Stimulated activated CD8-positive, alpha-beta memory T cell treated with anti-CD3 and anti-CD28 coated beads, Interleukin-15, amount 100 ng/mL, for 24 hours (primary cell): Measurements from ENCODE around the gene OR8D2.

ENCODE experiments used
- DNase-seq: peaks from one replicate; pipeline ENCODE4 v3.0.0-alpha.2; 2020; ENCODE audit warnings: low read depth

Gene OR8D2, protein sequence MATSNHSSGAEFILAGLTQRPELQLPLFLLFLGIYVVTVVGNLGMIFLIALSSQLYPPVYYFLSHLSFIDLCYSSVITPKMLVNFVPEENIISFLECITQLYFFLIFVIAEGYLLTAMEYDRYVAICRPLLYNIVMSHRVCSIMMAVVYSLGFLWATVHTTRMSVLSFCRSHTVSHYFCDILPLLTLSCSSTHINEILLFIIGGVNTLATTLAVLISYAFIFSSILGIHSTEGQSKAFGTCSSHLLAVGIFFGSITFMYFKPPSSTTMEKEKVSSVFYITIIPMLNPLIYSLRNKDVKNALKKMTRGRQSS

DNA sequence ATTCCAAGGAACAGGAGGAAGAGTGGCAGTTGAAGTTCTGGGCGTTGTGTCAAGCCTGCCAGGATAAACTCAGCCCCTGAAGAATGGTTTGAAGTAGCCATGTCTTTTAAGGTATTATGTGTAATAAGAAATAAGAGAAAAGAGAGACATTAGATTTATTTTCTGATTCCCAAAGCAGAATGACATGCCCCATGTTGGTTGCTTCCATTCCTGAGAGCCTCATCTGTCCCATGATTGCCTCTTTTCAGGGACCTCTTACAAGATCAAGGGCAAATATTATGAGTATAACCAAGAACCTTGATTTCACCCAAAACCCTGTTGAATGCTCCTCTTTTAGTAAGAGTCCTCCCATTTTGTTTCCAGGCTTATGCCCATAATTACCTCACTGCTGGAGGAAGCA is at the start of gene OR8D2:
TSS of gene OR8D2 (minus strand) at position 101 of the 400 bp plus-strand sequence. CDS start at position 101, 0 bp downstream.
- DNase-seq: no peak

DNA sequence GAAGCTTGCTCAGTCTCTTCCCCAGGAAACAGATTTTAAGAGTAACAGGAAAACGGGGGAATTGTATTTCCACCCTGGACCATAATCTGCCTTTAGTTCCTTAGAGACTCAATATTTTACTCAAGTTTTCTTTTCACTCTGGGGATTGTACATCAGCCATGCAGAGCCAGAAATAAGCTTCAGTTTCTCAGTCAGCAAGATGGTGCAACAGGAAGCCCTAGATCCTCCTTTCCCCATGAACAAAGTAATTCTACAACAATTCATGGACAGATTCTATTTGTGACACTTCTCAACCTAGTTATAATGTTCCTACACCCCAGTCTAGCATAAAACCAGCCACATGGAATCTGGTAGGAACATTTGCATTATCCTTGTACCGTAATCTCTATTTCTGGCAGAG is 39.6 kb upstream of the OR8D2 start:
- no peak for DNase-seq

DNA sequence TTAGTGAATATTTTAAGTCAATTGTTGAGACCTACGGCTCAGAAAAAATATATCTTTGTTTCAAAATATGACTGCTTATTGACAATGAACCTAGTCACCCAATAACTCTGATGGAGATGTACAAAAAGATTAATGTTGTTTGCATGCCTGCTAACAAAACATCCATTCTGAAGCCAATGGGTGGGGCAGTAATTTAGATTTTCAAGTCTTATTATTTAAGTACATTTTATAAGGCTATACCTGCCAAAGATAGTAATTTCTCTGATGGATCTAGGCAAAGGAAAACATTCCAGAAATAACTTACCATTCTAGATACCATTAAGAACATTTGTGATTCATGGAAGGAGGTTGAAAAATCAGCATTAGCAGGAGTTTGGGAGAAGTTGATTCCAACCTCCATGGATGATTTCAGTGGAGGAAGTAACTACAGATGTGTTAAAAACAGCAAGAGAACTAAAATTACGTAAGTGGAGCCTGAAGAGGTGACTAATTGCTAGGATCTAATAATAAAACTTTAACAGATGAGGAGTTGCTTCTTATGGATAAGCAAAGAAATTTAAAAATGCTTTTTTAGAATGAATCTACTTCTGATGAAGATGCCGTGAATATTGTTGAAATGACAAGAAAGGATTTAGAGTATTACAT is 26.4 kb upstream of the OR8D2 start:
- no peak for DNase-seq

DNA sequence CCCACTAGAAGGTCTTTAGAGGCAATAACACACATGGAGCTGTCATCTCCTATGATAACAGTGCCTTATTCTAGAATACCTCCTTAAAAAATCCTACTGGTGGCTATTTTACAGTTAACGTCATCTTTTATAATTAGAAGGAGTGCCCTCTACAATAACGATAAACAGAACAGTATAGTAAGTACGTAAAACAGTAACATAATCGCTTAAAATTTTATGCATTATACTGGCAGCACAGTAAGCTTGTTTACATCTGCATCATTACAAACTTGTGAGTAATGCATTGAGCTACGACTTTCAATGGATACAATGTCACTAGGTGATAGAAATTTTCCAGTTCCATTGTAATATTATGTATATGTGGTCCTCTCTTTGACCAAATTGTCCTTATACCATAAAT is 24.3 kb upstream of the OR8D2 start:
- DNase-seq: no peak

DNA sequence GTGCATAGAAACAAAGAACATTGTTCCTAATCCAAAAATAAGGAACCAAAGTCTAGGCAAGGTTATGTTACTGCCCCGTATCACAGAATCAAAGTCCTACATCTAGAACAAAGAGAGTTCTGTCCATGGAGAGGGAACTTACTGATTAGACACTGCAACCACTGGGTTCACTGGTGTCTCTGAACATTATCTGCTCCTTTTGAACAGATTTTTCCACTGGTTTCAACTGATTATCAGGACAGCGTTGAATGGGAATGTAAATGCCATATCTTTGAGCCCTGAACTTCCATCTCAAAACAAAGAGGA is 20.1 kb upstream of the OR8D2 start:
- DNase-seq: no peak

DNA sequence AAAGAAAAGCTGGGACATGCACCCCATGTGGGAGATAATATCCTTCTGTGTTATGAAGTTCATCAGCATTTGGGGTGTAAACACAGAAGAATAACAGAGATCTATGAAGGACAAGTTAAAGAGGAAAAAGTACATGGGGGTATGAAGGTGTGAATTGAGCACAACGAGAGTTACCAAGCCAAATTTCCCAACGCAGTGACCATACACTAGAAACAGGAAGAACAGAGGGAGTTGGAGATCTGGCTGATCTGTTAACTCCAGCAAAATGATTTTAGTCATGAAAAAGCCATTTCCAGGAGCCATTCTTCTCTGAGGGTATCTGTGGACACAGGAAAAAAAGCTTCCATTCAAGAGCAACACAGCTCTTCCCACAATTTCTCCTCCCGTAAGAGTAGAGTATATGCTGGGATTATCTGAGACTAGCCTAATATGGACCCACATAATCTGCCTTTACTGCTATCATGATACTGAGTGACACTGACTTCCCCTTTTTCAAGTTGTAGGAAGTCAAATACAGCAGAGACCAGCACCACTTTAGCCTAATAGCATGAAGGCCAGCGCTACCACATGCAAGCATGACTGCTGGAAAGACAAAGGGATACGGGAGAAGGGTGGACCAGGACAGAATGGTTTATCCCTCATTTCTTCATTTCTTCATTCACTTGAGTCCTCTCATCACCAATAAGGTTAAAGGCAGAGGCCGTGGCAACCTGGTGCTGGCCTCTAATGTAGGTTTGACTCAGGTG is 19.6 kb upstream of the OR8D2 start:
- DNase-seq: no peak

DNA sequence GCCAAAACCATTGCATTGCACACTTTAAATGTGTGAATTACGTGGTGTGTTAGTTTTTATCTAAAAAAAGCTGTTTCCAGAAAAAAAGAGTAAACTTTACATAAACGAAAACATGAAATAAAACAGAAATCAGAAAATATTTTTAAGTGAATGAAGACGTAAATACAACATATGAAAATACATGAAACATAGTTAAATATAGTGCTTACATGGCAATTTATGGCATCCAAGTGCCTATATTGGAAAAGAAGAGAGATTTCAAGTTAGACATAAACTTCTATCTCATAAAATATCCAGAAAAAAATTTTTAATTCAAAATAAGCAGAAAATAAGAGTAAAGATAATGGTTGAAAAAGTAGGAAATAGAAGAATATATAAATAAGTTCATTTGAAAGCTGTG is 11.9 kb upstream of the OR8D2 start:
- DNase-seq: no peak

DNA sequence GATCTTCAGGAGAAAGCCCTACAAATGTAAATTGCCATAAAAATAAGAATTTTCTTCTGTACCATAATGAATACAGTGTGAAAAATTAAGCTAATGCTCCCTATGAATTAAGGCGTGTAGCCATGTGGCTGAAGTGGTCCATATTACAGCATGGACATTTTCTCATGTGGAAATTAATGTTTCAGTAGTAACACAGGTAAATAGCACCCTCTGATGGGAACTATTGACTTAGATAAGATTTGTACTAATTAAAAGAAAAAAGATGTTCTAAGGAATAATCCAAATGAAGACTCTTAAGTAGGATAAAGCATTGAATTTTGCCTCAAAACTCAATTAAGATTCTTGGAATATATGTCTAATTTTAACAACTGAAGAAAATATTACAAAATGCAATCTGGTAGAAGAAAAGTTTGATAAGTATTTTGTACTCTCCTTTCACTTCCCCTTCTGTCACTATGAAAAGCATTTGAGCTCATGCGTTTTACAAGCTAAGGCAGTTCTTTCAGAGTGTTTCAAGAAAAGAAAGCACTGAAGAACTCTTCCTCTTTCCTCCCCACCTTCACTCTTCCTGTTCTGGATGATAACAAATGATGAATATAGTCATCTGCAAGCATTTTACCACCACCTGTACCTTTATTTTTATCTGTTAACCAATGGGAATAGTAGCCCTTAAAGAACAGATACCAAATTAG is 9.9 kb upstream of the OR8D2 start:
- DNase-seq: no peak

DNA sequence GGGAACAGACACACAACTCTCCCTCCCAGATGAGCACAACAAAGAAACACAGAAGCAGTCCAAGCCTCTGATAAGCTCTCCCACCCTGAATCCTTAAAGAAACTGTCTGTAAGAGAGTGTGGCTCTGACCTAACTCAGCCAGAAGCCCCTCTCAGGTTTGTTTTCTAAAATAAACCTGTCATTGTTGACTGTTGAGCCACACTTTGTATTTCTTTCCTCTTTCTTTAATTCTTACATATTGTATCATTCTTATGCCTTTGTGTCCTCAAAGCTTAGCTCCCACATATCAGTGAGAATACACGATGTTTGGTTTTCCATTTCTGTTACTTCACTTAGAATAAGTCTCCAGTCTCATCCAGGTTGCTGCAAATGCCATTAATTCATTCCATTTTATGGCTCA is 7.8 kb upstream of the OR8D2 start:
- DNase-seq: no peak

DNA sequence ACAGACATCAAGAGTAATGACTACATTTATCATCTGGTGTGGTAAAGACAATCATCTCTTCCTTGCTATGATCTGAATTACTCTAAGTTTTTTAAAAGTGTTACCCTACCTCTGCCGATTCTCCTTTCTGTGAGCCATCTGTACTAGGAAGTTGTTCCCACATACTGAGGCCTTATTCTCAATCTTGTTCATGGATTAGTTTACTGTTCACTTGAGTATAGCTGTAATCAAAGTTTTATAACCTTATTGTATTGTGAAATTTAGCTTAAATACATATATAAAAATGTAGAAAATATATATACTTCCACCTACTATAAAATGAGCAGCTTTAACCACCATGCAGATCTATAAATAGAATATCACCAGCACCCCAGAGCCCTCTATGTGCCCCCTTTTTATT is 2.4 kb upstream of the OR8D2 start:
- no peak for DNase-seq

DNA sequence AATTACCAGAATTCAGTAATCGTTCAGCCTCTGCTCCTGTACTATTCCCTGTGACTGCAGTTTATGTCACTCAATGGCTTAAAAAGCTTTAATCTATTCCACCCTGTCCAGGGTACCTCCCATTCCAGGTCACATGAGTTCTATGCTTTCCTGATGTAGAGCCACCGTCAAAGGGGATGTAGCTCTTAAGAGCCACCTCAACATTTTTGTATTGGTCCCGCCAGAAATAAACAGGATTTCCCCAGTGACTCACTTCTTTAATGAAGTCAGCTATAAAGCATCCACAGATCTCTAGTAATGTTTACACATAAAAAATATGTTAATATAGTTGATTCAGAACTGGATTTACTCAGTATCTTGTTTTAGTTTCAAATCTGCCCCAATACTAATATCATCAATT is 4.9 kb downstream of the OR8D2 start:
- no peak for DNase-seq

DNA sequence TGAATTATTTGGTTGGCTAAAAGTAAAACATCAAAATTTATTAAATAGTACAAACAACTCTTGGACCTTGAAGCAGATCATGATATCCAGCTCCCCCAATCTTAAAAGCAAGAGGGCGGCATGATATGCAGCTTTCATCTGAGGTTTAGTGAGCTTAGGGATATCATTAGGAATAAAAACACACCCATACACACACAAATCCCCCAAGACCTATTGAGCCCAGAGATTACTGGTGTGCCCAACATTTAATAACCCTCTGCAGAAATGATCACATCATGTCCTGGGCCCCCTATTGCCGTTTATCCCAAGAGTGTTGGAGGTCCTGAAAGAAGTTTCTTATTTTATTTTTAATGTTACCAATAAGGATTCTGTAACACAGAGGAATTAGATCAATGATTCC is 6.1 kb downstream of the OR8D2 start, which contains the start of gene OR8D1:
TSS of gene OR8D1 (minus strand) at position 101 of the 400 bp plus-strand sequence. CDS start 3,183 bp downstream, outside the sequence.
- DNase-seq: no peak

DNA sequence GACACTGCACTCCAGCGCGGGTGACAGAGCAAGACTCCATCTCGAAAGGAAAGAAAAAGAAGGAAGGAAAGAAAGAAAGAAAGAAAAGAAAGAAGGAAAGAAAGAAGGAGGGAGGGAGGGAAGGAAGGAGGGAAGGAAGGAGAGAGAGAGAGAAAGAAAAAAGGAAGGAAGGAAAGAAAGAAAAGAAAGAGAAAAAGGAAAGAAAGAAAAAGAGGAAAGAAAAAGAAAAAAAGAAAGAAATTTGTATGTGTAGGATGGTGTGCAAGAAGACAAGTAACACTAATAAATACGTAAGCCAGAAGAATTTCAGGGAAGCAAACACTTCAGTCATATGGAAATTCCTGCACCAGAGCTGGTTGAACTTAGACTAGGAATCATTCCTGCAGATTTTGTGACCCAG is 6.9 kb downstream of the OR8D2 start:
- DNase-seq: no peak

DNA sequence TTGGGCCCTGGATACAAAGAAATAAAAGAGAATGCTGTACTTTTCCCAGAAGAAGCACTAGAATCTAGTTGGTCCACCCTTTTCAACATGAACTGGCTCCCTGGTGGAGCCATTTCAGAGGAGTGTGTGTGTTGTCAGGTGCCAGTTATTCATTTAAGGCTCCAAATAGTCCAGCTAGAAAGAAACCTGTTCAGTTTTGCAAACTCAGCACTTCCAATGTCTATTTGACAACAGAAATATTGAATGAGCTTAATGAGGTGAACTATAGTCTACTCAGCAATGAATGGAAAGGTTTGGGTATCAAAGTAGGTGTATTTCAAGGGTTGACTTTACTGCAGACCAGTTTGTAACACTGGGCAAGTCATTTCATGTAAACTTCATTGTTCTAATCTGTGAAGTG is 8.3 kb downstream of the OR8D2 start:
- DNase-seq: no peak

DNA sequence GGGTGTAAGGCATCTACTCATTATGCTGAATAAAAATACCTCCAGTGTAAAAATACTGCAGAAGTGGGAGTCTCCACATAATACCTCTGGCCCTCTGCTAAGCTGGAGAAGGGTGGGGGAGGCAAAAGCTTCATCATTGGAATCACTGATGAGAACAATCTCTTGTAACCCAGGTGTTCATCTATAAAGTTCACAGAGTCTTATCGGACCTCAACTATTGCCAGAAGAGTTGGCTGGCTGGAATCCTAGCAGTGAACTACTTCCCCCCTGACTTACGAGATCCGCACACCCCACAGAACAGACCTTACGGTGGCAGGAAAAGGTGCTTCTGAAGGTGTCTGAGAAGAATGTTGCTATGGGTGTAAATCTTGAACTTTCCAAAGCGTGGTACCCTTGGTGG is 8.7 kb downstream of the OR8D2 start:
- DNase-seq: no peak

DNA sequence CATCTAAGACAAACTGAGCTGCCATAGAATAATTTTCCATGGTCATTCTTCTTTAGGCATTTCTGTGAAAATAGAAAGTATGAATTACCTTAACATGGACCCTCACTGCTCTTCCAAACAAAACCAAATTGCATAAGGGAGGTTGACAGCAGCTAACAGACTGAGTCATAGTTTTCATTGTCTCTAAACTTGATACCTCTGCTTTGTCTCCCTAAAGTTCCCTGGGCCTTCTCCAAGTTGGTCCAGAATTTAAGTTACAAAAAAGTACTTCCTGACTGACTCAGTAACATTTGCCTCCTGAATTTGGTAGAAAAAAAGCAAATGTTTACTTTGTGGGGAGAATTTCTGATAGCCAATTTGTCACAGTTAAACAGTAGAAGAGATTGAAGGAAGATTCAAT is 9.3 kb downstream of the OR8D2 start:
- DNase-seq: no peak

DNA sequence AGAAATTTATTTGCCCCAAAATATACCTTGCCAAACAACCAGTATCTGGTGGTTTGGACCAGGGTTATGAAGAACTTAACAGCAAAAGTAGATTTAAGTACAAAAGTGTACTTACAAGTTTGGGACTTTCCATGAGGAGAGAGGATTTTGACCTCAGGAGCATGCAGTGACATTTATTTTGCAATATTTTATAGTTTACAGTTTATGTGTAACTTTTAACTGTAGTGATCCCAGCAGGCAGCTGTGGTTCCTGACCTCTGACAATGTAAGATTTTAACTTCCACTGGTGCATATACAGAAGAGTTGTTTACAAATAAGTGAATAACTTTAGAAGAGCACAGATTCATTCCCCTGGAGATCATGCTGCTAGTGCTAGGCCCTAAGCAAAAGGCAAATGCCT is 12.9 kb downstream of the OR8D2 start:
- DNase-seq: no peak

DNA sequence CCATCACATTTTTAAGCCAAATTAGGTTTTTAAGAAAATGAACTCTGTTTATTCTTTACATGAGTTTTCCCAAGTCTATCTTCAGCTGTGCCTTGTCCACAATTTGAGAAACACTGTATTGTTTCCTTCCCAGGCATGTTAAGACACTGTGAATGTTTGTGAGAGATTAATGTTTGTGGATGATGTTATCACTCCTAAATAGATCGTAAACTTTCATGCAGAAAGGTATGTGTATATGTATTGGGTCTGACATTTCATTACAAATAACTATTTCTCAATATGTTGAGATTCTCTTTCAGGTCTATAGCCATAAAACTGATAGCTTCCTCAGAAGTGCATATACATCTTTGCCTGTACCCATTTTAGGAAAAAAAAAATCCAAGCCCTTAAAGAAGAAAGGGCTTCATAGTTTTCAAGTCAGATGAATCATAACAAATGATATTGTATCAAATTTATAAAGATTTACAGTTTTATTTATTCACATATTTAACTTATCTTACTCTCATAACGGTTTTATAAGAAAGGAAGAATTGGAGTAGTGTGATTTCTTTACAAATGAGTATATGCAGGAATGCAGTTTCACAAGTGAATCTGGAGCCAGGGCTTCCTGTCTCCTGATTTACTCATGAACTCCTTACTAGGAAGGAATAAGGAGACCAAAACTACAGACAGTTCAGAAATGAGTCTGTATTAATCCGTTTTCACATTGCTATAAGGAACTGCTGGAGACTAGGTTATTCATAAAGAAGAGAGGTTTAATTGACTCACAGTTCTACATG is 17.5 kb downstream of the OR8D2 start:
- DNase-seq: no peak

DNA sequence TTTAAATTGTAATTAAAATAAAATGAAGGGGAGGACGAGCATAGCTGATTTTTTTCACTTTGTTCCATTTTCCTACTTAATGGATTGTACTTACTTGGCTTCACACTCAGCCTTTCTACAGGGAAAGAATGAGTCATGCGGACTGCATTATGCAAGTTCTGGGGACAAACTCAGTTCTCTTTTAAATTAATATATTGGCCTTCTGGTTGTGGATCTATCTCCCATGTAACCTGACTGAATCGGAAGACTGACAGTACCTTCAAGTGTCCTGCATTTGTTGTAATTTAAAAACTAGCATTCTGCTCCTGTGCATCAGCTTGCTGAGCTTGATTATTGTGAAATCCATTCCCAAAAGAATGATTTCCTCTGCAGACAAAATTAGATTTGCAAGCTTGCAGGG is 18.4 kb downstream of the OR8D2 start:
- no peak for DNase-seq

DNA sequence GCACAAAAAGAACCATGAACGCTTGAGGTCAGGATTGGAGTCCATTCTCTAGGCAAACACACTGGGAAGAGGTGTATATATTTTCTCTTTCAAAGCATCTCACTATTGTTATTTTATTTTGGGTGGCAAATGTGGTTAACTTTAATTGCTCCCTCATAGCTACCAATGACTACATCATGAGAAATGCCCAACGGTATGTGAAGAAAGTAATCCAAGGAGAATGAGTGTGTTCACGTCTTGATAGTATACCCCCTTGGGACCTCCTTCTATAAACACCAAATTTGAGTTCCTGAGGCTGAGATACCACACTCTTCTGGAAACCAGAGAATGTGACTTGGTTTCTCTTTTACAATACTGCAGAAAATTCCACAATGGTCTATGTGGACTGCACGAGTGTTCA is 22.1 kb downstream of the OR8D2 start:
- DNase-seq: no peak

DNA sequence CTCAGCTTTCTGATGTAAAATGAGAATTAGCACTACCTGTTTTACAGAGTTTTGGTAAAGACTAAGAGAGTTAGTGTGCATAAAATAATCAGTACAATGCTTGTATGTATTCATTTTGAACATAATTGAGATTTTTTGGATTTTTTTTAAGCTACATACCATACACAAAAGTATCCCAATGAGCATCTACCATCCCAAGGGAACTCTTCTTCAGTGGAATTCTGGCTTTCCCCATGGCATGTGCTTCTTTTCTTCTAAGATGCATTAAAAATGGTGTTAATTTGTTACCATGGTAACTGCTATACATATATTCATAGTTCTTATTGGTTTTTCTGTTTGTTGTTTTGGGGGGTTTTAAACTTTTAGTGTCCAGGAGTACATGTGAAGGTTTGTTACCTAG is 24.0 kb downstream of the OR8D2 start:
- no peak for DNase-seq

DNA sequence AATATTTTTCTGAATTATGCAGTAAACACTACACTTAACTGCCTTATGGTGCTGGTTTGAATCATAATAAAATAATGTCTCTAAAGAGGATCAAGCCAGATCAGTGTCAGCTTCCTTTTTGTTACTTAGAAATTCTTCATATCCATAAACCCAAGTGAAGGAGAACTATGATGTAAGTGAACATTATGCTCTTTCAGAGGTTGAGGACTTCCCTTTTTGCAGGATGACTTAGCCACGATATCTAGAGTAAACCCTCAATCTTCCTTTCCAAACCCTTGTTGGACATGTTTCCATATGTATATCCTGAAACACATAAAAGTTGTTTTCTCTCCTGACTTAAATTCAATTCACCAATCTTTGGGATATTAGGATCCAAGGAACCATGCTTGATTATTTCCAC is 25.3 kb downstream of the OR8D2 start:
- no peak for DNase-seq
